Stimulated activated CD8-positive, alpha-beta memory T cell treated with anti-CD3 and anti-CD28 coated beads, Interleukin-12 subunit alpha, Interleukin-12 subunit beta, amount 100 ng/mL, for 1 hour (primary cell): ENCODE data around the gene COLQ.
"Not testable (repeated sequence)": the region's sequence is repeated elsewhere in the genome, so short reads cannot be mapped to it uniquely, and the experiment has no call there.

Experiments used
- DNase-seq: peaks from one replicate; pipeline ENCODE4 v3.0.0-alpha.2; 2020; ENCODE audit warnings: low read depth

COLQ gene

DNA sequence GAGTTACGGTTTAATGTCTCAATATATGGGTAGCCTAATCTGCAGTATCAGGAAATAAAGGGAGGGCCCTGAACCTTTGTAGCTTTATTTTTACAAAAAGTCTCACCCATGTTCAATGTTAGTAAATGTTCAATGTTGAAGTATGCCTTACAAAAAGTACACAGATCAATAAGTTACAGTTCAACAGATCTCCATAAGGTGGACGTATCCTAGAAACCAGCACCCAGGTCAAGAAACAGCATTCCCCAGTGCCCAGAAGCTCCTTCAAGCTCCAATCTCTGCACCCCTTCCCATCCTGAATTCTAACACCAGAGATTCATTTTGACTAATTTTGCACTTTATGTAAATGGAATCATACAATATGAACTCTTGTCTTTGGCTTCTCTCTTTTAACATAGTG lies 31.3 kb downstream of the COLQ start:
- no peak for DNase-seq

DNA sequence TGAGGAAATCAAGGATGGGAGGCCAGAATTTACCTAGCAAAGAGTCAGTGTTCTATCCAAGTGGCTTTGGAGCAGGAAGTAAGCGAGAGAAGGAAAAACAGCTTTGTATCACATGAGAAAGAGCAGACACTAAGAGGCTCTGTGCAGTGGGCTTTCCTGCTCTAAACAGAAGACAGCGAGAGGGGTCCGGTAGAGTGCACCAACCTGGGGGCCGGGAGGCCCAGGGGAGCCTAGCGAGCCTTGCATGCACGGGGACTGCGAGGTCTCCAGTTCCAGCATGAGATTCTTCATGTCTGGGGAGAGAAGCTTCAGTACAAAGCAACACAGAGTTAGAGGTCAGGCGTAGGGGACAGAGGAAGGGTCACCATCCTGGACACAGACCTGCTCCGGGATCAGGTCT lies 33.5 kb downstream of the COLQ start:
- no peak for DNase-seq

DNA sequence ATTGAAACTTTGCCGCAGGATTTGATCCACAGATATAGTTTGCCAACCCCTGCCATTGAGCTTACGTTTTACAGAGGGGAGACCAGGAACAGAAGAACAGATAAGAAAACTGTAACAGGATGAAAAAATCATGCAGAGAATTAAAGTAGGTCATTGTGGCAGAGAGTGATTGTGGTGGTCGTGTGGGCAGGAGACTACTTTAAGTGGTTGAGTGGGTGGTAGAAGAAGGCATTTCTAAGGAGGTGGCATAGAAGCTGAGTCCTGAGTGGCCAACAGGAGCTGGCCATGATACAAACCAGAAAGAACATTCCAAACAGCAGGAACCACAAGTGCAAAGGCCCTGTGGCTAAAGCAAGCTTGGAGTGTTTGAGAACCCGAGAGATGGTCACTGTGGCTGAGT lies 34.5 kb downstream of the COLQ start:
- DNase-seq = no peak

DNA sequence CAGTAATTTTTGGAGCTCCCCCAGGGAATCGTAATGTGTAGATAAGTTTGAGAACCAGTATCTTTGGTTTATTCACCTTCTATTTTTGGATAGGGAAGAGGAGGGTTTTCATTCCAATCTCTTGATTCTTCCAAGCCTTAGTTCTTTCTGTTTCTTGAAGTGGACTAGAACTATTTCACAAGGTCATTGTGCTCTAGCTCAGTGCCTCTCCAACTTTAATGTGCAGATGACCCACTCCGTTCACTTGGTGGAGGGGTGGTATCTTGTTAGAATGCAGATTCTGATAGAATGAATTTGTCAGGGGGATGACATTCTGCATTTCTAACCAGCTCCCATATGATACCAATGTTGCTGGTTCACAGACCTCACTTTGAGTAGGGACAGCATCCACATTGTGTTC lies 35.5 kb downstream of the COLQ start:
- DNase-seq = no peak

DNA sequence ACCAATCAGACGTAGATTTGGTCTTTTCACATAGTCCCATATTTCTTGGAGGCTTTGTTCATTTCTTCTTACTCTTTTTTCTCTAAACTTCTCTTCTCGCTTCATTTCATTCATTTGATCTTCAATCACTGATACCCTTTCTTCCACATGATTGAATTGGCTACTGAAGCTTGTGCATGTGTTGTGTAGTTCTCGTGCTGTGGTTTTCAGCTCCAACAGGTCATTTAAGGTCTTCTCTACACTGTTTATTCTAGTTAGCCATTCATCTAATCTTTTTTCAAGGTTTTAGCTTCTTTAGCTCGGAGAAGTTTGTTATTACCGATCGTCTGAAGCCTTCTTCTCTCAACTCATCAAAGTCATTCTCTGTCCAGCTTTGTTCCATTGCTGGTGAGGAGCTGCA lies 37.0 kb downstream of the COLQ start:
- DNase-seq = not testable (repeated sequence)

DNA sequence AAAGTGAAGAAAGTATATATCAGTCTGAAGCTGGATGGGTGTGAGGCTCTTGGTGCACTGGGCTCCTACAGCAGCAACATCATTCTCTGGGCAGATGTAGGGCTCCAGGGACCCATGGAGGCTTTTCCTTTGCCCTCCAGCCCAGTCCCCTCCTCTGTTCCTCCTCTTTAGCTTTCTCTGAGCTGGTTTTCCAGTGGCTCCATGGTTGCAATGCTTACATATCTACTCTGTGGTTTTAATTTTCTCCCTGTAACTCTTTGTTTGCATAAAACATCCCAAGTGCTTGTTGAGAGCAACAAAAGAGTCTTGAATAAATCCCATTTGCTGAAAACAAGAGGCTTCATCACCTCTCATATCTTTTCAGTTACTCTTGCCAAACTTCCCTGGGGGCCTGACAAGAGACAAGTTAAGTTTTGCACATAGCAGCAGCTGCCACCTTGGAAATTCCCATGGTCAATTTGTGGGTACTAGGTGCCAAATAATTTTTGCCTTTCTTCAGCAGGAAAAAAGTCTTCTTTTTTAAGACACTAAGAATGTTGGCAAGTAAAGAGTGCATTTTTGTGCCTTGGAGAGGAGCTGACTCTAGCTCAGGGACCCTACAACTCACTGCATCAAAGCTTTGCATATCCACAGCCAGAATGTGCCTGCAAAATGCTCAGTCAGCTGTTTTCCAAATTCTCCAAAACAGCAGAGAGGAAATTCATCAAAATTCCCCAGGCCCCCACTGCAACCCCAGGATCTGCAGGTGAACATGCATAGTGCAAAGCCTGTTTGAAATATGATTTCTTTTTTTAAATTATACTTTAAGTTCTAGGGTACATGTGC lies 41.9 kb downstream of the COLQ start:
- DNase-seq = no peak

DNA sequence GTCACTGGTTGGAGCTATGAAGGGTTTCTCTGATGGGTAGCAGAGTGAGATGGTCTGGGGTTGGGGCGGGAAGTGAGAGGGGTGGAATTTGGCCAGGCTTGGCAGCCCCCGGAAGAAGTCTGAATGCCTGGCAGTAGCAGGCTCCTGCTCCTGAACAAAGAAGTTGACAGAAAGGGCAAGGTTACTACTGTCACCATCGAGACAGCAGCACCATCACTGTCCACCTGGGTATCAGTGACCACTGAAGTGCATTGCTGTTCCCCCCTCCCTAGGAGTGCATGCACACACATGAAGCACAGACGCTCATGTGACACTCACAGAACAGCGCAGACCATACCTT lies 42.9 kb downstream of the COLQ start:
- no peak for DNase-seq

DNA sequence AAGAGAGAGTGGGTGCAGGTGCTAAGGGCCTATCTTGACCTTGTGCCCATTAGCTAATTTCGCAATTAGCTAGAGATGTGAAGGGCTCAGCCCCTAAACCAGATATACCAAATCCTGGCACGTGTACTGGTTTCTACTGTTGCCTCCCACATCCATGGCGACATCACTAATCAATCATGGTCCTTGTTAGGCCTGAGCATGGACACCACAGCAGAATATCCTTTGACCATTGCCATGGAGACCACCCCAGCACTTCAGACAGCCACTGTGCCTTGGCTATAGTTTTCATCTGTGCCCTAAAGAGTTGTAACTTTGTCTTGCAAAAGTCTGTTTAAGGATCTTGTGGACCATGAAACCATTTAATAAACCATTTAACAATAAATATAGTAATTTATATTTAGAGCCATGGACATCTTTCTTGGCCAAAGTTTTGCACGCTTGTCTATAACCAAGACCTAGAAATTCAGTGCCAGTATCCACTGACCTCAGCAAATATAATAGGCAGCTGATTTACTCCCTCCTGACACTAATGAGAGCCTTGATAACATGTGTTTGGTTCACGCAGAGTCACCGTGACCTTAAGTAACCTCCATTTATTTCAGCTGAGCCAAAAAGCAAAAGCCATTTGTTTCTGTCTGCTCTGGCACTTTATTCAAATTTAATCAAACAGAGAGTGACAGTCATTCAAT lies 43.4 kb downstream of the COLQ start:
- DNase-seq = no peak

DNA sequence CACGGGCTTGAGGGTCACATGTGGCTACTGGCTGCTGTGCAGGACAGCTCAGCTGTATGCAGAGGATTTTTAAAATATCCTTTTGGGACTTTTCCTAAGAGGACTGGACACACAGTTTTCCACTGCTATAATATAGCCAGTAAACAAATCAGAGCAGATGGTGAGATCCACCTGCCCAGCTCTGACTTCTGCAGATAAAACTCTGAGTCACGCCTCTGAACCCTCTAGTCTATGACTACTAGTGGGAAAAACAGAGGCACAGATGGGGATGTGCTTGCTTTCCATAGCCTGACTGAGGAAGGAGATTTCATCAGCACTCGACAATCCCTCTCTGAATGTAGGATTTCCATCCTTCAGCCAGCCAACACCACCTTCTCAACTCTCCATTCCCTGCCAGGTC lies 45.1 kb downstream of the COLQ start:
- DNase-seq = no peak

DNA sequence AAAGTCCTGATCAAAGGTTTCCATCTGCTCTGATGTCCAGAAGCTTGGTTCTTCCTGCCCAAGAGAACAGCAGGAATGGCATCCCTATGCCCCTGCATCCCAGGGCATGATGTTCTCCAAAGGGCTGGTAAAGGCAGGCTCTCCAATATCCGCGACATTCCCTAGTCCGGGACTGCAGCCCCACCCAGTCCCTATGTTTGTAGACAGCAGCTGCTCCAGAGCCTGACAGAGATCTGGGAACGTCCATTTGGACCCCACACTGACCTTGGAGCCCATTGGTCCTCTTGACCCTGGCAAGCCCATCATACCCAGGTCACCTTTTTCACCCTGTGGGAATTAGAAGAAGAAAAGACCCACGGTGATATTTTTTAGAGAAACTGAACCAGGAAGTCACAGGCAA lies 46.3 kb downstream of the COLQ start:
- DNase-seq = no peak

DNA sequence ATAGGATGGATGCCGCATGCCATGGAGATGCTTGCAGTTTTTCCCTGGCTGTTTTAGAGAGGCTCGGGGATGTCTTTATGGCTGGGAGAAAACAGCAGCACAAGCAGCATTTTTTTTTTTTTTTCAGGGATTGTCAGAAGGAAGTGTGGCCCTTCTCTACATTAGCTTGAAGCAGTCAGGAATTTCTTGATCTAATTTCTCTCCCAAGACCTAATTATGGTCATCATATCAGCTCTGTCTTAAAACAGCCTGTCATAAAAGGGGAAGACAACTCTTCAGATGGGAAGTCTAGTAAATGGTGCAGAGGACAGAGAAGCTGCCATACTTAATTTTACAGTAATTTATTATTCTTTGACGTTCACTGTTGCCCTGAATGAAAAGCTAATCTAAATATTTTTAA lies 49.6 kb downstream of the COLQ start:
- no peak for DNase-seq

DNA sequence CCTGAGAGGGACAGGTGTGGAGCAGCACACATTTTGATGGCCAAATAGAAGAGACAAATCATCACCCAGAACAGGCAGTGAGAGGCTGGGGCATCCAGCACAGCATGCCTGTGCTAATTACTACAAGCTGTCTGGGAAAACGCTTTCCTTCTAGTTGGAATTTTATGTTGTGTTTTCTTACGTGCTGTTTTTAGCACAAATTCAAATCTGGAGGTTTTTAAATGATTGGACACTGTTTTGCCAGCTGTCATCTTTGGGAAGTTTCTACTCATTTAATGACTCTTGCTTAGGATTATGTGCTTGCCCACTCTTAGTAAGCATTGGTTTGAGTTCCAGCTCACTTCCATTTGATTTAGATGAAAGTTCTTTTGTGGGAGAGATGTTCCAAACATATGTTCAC lies 50.7 kb downstream of the COLQ start:
- DNase-seq = no peak

DNA sequence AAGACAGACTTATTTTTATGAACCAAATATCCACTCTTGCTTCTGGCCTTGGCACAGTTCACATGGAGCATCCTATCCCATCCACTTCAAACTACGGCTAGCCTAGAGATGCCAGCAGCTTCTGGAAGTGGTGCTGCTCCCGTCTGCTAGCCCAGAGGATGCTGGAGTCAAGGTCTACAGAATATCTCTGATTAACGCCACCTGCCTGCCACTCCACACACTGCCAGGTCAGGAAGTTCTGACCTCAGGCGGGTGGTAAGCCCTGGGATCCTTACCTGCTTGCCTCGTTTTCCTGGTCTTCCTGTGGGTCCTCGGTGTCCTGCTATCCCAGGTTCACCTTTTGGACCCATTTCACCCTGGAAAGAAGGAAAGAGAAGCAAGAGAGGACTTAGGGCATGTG lies 51.2 kb downstream of the COLQ start:
- no peak for DNase-seq

DNA sequence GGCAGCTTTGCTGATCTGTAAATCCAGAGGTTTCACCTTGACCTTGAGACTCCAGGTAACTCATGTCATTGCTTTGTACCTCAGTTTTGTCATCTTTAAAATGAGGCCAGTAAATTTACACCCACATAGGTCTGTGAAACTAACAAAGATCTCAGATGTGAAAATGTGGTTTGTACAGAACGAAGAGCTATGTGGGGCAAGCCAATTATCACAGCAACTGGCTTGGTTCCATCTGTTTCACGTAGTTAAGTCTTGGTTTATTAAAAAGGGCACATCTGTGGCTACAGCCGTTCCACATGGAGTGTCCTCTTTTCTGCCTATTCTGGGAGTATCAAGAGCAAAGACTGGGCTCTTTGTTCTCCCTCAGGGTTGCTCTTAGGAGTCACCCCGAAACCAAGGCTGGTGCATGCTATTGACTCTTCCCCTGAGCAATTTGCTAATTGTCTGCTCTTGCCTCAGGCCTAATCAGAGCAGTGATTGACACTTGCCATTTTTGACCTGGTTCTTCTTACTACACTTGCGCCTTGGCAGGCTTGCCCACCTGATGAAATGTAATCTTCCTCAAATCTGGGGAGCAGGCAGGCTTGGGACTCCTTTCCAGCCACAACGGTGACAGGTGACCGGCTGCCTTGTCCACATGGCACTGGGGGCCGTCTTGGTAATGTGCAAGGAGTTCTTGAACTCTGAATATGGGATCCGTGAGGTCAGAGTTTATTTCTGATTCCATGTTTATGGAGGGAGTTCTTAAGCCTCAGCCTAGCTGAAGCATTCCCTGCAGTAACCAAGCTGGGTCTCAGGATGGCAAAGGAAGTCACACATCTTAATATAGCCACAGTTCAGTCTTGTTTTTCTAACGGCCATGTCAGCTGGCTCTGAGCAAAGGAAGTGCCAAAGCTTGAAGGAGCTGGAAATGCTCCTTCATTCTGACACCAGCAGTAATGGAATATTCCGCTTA lies 54.0 kb downstream of the COLQ start:
- DNase-seq = no peak

DNA sequence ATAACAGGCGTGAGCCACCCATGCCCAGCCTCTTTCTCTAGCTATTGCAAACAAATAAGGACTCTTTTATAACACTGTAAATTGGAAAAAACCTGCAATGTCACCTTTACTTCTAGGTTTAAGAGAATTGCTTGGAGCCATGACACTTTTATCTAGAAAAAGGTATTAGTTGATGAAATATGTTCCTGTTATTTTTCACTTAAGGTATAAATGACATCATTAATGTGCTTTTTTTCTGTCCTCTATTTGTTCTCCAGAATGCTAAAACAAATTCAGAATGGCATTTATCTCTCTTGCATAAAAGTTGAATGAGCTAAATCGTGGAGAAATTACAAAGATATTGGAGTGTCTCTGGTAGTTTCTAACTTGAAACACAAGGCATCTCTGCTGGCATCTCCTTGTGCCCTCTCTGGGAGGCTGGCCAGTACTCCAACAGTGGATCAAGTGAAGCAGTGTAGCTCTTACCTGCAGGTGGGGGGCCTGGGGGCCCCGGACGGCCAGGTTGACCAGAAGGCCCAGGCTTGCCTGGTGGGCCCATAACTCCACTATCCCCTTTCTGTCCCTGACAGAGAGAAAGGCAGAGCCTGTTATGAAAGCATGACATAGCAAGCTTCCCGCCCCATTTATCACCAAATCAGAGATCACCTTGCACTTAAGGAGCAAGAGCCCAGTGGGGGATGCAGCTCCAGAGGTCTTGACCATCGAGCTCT lies 55.5 kb downstream of the COLQ start:
- no peak for DNase-seq

DNA sequence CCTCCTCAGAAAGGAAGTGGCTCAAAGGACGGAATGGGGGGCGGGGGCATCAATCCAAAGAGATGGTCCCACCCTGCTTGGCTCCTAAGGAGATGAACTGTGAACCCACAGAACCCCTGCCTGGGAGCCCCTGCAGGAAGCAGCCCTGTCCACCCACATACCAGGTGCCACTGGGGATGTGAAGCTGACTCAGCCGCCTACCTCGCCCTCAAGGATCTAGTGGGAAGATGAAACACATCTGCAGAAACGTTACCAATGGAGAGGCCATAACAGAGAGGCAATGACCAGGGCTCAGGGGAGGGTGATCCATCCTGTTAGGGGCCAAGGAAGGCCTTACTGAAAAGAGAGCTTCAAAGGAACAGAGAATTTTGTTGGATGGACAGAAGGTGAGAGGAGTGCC lies 59.1 kb downstream of the COLQ start:
- no peak for DNase-seq

DNA sequence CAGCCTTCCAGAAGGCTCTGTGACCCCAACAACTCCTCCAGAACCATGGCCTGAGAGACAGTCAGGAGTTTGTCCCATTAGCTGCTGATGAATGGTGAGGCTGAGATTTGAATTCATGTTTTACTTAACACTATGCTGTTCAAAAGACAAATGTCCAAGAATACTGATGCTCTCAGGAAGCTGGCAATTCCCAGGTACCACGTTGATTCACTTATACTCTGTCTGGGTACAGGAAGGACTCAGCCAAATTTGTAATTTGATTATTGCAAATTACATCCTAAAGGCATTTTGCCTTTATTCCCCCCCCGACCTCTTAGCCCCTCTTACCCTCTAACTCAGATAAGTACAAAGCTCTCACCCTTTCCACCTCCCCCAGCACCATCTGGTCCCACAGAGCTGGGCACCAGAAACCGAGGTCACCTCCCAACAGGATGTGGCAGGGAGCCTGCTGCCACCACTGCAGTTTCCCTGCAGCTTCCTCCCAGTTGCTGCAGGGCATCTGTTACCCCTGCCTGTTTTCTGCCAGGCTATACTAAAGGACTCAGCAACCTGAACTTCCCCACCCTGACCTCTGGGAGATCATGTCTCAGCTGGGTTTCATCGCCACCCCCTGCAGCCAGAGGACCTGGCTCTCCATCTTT lies 60.5 kb downstream of the COLQ start:
- no peak for DNase-seq

DNA sequence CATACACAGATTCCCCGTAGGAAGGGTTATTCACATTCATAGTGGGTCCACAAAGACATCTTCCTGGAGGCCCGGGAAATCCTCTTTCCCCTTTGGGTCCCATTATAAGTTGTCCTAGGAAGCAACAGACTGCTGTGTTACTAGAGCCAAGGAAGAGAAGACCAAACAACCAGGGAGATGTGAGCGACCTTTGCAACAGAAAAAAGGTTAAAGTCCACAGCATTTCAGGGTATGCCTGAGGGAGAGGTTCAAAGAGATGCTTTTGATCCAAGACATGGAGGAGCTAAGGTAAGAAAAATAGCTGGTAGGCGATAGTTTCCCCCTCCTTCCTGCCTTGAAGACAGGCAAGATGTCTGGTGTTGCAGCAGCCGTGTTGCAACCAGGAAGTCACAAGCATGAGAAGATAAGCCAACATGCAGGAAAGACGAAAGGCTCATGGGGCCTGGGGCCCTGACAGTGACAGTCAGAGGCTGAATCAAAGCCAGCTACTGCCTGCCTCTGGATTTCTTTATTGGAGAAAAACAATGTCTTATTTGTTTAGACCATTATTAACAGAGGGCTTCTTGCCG lies 63.2 kb downstream of the COLQ start:
- DNase-seq = no peak

DNA sequence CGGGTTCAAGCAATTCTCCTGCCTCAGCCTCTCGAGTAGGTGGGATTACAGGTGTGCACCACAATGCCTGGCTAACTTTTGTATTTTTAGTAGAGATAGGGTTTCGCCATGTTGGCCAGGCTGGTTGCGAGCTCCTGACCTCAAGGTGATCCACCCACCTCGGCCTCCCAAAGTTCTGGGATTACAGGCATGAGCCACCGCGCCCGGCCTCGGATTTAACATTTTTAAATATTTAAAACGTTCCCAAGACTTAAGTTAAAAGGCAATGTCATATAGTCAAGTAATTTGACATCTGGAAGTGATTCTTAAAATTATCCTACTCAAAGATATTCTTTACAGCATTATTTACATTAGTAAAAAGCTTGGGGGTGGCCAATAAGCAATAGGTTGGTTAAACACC lies 64.6 kb downstream of the COLQ start:
- DNase-seq = not testable (repeated sequence)

DNA sequence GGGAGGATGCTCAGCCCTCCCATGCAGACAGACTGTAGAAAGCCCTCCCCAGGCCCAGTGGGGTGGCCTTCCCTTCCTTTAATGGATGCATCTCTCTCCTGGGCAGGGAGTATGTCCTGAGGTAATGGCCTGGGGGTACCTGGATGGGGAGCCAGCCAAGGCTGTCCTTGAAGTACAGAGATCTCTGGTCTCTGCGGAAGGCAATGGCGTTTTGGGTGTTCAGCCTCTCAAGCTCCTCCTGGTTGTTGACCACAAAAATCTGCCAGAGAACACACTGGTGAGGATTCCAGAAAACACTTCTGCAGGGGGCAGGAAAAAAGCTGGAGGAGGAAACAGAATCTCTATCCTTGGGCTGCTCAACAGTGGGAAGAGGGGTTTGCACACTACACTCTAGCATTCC lies 65.2 kb downstream of the COLQ start:
- no peak for DNase-seq

DNA sequence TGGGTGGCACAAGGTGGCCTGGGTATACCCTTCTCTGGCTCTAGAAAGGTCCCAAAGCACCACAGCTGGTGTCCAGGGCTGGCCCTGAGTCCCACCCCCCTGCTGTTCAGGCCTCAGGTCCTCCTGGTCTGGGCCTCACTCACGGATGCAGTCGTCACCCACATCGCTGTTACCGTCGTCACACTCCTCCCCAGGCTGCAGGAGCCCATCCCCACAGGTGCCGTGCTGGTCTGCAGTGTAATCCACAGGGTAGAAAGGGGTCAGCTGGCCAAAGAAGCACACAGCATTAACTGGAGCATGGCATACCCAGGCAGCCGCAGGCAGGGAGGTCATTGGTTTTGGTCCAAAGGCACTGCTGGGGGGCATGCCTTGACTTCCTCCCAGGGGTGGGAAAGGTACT lies 65.8 kb downstream of the COLQ start:
- no peak for DNase-seq
